Rectal smooth muscle tissue (tissue), 1 donor: ENCODE measurements around the gene GTPBP3.
"Not testable (repeated sequence)": the region's sequence is repeated elsewhere in the genome, so short reads cannot be mapped to it uniquely, and the experiment has no call there.

Experiments used
- H3K27ac ChIP-seq: one replicate; pipeline ENCODE4 v1.7.0; 2013; ENCODE audit warnings: low read depth, low read length, inconsistent platforms
- H3K27me3 ChIP-seq: one replicate; pipeline ENCODE4 v1.7.0; 2013; ENCODE audit warnings: low read length; ENCODE audit not compliant: control insufficient read depth, insufficient read depth
- H3K36me3 ChIP-seq: one replicate; pipeline ENCODE4 v1.7.0; 2013; ENCODE audit warnings: low read length; ENCODE audit not compliant: control insufficient read depth, insufficient read depth
- H3K4me1 ChIP-seq: one replicate; pipeline ENCODE4 v1.7.0; 2013; ENCODE audit warnings: low read length; ENCODE audit not compliant: control insufficient read depth, insufficient read depth
- H3K4me3 ChIP-seq: one replicate; pipeline ENCODE4 v1.7.0; 2013; ENCODE audit warnings: low read length
- H3K9ac ChIP-seq: one replicate; pipeline ENCODE4 v1.7.0; 2013; ENCODE audit warnings: low read length

Gene GTPBP3

GRCh38 chr19:17347361-17347760, 10.0 kb downstream of the GTPBP3 start:
- Histone ChIP-seq H3K4me3 (no peak overlapping the region), H3K4me1 (peaks cover 3% of the 10 kb centered on the region), H3K27me3 (peaks cover 6% of the 10 kb centered on the region), H3K36me3 (no peaks in the 10 kb centered on the region), H3K9ac (no peak overlapping the region), H3K27ac (no peak overlapping the region)

- Histone ChIP-seq H3K4me1 (peaks cover 3% of the 10 kb centered on the region), H3K27ac (no peak overlapping the region), H3K4me3 (no peak overlapping the region), H3K36me3 (no peaks in the 10 kb centered on the region), H3K27me3 (peaks cover 6% of the 10 kb centered on the region), H3K9ac (no peak overlapping the region)
Measured at GRCh38 chr19:17347877-17348276, 10.5 kb downstream of the GTPBP3 start.

GRCh38 chr19:17348700-17349099, 11.3 kb downstream of the GTPBP3 start:
- no peak overlapping the region for H3K4me3 ChIP-seq
- H3K27me3 ChIP-seq: peaks cover 9% of the 10 kb centered on the region
- H3K36me3 ChIP-seq: no peaks in the 10 kb centered on the region
- no peak overlapping the region for H3K27ac ChIP-seq
- H3K9ac ChIP-seq: no peak overlapping the region
- peaks cover 3% of the 10 kb centered on the region for H3K4me1 ChIP-seq

GRCh38 chr19:17351815-17352435, 14.6 kb downstream of the GTPBP3 start:
- Histone ChIP-seq H3K27me3 (peaks cover 9% of the 10 kb centered on the region), H3K27ac (no peak overlapping the region), H3K4me3 (no peak overlapping the region), H3K9ac (no peak overlapping the region), H3K36me3 (no peaks in the 10 kb centered on the region), H3K4me1 (no peaks in the 10 kb centered on the region)

- Histone ChIP-seq H3K27me3 (peaks cover 9% of the 10 kb centered on the region), H3K4me3 (no peak overlapping the region), H3K9ac (no peak overlapping the region), H3K36me3 (no peaks in the 10 kb centered on the region), H3K4me1 (no peaks in the 10 kb centered on the region), H3K27ac (no peak overlapping the region)
Measured at GRCh38 chr19:17352608-17353280, 15.4 kb downstream of the GTPBP3 start.

GRCh38 chr19:17353386-17353785, 16.0 kb downstream of the GTPBP3 start:
- no peaks in the 10 kb centered on the region for H3K4me1 ChIP-seq
- H3K27ac ChIP-seq: no peak overlapping the region
- no peak overlapping the region for H3K4me3 ChIP-seq
- H3K27me3 ChIP-seq: peaks cover 8% of the 10 kb centered on the region
- H3K36me3 ChIP-seq: no peaks in the 10 kb centered on the region
- no peak overlapping the region for H3K9ac ChIP-seq

GRCh38 chr19:17357078-17357666, 19.8 kb downstream of the GTPBP3 start:
- Histone ChIP-seq H3K27me3 (peaks cover 3% of the 10 kb centered on the region), H3K27ac (no peak overlapping the region), H3K9ac (no peak overlapping the region), H3K36me3 (no peaks in the 10 kb centered on the region), H3K4me1 (no peaks in the 10 kb centered on the region), H3K4me3 (no peak overlapping the region)

- H3K27me3 ChIP-seq: peaks cover 3% of the 10 kb centered on the region
- no peak overlapping the region for H3K4me3 ChIP-seq
- no peak overlapping the region for H3K9ac ChIP-seq
- no peak overlapping the region for H3K27ac ChIP-seq
- no peaks in the 10 kb centered on the region for H3K4me1 ChIP-seq
- no peaks in the 10 kb centered on the region for H3K36me3 ChIP-seq
Measured at GRCh38 chr19:17357724-17358123, 20.4 kb downstream of the GTPBP3 start.

- Histone ChIP-seq H3K9ac (no peak overlapping the region), H3K4me1 (no peaks in the 10 kb centered on the region), H3K27me3 (peaks cover 1% of the 10 kb centered on the region), H3K27ac (no peak overlapping the region), H3K4me3 (no peak overlapping the region), H3K36me3 (no peaks in the 10 kb centered on the region)
Measured at GRCh38 chr19:17358395-17358794, 21.0 kb downstream of the GTPBP3 start.

- no peak overlapping the region for H3K27ac ChIP-seq
- H3K4me3 ChIP-seq: no peak overlapping the region
- no peak overlapping the region for H3K9ac ChIP-seq
- no peaks in the 10 kb centered on the region for H3K36me3 ChIP-seq
- H3K4me1 ChIP-seq: no peaks in the 10 kb centered on the region
- H3K27me3 ChIP-seq: no peaks in the 10 kb centered on the region
Measured at GRCh38 chr19:17359905-17360800, 22.8 kb downstream of the GTPBP3 start.

- H3K9ac ChIP-seq, H3K36me3 ChIP-seq, H3K4me1 ChIP-seq, H3K4me3 ChIP-seq, H3K27ac ChIP-seq, H3K27me3 ChIP-seq: not testable (repeated sequence)
Measured at GRCh38 chr19:17363852-17364605, 26.7 kb downstream of the GTPBP3 start.

GRCh38 chr19:17365361-17365760, 28.0 kb downstream of the GTPBP3 start:
- Histone ChIP-seq H3K4me3 (no peak overlapping the region), H3K27me3 (no peaks in the 10 kb centered on the region), H3K9ac (no peak overlapping the region), H3K4me1 (no peaks in the 10 kb centered on the region), H3K36me3 (no peaks in the 10 kb centered on the region), H3K27ac (no peak overlapping the region)
